Measurements from ENCODE around the gene NUP155. TPM values are rescaled to one million over a fixed set of nuclear protein-coding genes. Genes with fewer than 3 reads are reported as not detected.

Gene NUP155
- total RNA-seq, 3 donors from 2014 or later (not counting 1 experiment from before 2014, with no cell fraction given): 21.1 to 29.0 (median 27.9) TPM

- H3K27ac Mint-ChIP-seq: no peak overlapping the region
- Histone ChIP-seq H3K4me1 (ENCODE audit: control insufficient read depth, insufficient read depth, low read length) (no peaks in the 10 kb centered on the region), H3K36me3 (ENCODE audit: control insufficient read depth, insufficient read depth, low read length) (peaks cover 74% of the 10 kb centered on the region), H3K9me3 (ENCODE audit: control insufficient read depth, insufficient read depth, low read length) (no peaks in the 10 kb centered on the region), H3K4me3 (ENCODE audit: low read length) (no peak overlapping the region), H3K27ac (ENCODE audit: low read length) (no peak overlapping the region), H3K27me3 (ENCODE audit: control insufficient read depth, insufficient read depth, low read length) (no peaks in the 10 kb centered on the region)
- H3K27me3 Mint-ChIP-seq (ENCODE audit: low read depth in 2 of 2): no peaks in the 10 kb centered on the region
- H3K9me3 Mint-ChIP-seq: no peaks in the 10 kb centered on the region
- H3K36me3 Mint-ChIP-seq: peaks cover 6% of the 10 kb centered on the region
- TF ChIP-seq, protein P1, sequence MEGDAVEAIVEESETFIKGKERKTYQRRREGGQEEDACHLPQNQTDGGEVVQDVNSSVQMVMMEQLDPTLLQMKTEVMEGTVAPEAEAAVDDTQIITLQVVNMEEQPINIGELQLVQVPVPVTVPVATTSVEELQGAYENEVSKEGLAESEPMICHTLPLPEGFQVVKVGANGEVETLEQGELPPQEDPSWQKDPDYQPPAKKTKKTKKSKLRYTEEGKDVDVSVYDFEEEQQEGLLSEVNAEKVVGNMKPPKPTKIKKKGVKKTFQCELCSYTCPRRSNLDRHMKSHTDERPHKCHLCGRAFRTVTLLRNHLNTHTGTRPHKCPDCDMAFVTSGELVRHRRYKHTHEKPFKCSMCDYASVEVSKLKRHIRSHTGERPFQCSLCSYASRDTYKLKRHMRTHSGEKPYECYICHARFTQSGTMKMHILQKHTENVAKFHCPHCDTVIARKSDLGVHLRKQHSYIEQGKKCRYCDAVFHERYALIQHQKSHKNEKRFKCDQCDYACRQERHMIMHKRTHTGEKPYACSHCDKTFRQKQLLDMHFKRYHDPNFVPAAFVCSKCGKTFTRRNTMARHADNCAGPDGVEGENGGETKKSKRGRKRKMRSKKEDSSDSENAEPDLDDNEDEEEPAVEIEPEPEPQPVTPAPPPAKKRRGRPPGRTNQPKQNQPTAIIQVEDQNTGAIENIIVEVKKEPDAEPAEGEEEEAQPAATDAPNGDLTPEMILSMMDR (IDR thresholded peaks at IDR 0.05): no peak
- intact Hi-C loops (cut with micrococcal nuclease): no loop called here
- no peaks in the 10 kb centered on the region for H3K4me1 Mint-ChIP-seq
- ATAC-seq (no peak), DNase-seq (no peak)
- H3K4me3 Mint-ChIP-seq: no peak overlapping the region
Observed at GRCh38 chr5:37326536-37326935, 44.4 kb downstream of the NUP155 start.

GRCh38 chr5:37323607-37324006 lies 47.3 kb downstream of the NUP155 start:
- H3K4me3 ChIP-seq (ENCODE audit: low read length): no peak overlapping the region
- H3K36me3 Mint-ChIP-seq: peaks cover 16% of the 10 kb centered on the region
- no peaks in the 10 kb centered on the region for H3K27me3 Mint-ChIP-seq (ENCODE audit: low read depth in 2 of 2)
- H3K27ac Mint-ChIP-seq: no peak overlapping the region
- DNase-seq: no peak
- no peak for ATAC-seq
- 100% methylated on average over 1 of the region's 1 CpG for WGBS (ENCODE audit: insufficient coverage)
- H3K9me3 Mint-ChIP-seq: no peaks in the 10 kb centered on the region
- no peaks in the 10 kb centered on the region for H3K4me1 ChIP-seq (ENCODE audit: control insufficient read depth, insufficient read depth, low read length)
- TF ChIP-seq, protein P1 (IDR thresholded peaks at IDR 0.05): no peak
- H3K27me3 ChIP-seq (ENCODE audit: control insufficient read depth, insufficient read depth, low read length): no peaks in the 10 kb centered on the region
- peaks cover 65% of the 10 kb centered on the region for H3K36me3 ChIP-seq (ENCODE audit: control insufficient read depth, insufficient read depth, low read length)
- H3K27ac ChIP-seq (ENCODE audit: low read length): no peak overlapping the region
- intact Hi-C loops (cut with micrococcal nuclease): no loop called here
- no peaks in the 10 kb centered on the region for H3K9me3 ChIP-seq (ENCODE audit: control insufficient read depth, insufficient read depth, low read length)
- H3K4me3 Mint-ChIP-seq: no peak overlapping the region
- no peaks in the 10 kb centered on the region for H3K4me1 Mint-ChIP-seq

GRCh38 chr5:37319037-37319782 lies 51.7 kb downstream of the NUP155 start:
- no peaks in the 10 kb centered on the region for H3K9me3 Mint-ChIP-seq
- H3K4me3 Mint-ChIP-seq: no peak overlapping the region
- no peak for ATAC-seq
- H3K4me1 Mint-ChIP-seq: peaks cover 5 to 6% of the 10 kb centered on the region in 2 donors
- H3K36me3 Mint-ChIP-seq: peaks cover 23% of the 10 kb centered on the region
- TF ChIP-seq, protein P1 (IDR thresholded peaks at IDR 0.05): no peak
- Histone ChIP-seq H3K4me1 (ENCODE audit: control insufficient read depth, insufficient read depth, low read length) (no peaks in the 10 kb centered on the region), H3K27ac (ENCODE audit: low read length) (no peak overlapping the region), H3K4me3 (ENCODE audit: low read length) (no peak overlapping the region), H3K9me3 (ENCODE audit: control insufficient read depth, insufficient read depth, low read length) (no peaks in the 10 kb centered on the region), H3K27me3 (ENCODE audit: control insufficient read depth, insufficient read depth, low read length) (no peaks in the 10 kb centered on the region), H3K36me3 (ENCODE audit: control insufficient read depth, insufficient read depth, low read length) (peaks cover 52% of the 10 kb centered on the region)
- WGBS (ENCODE audit: insufficient coverage): 99% methylated on average over 3 of the region's 3 CpGs
- no peaks in the 10 kb centered on the region for H3K27me3 Mint-ChIP-seq (ENCODE audit: low read depth in 2 of 2)
- no peak overlapping the region for H3K27ac Mint-ChIP-seq
- intact Hi-C loops (cut with micrococcal nuclease): no loop called here
- DNase-seq: no peak

DNA sequence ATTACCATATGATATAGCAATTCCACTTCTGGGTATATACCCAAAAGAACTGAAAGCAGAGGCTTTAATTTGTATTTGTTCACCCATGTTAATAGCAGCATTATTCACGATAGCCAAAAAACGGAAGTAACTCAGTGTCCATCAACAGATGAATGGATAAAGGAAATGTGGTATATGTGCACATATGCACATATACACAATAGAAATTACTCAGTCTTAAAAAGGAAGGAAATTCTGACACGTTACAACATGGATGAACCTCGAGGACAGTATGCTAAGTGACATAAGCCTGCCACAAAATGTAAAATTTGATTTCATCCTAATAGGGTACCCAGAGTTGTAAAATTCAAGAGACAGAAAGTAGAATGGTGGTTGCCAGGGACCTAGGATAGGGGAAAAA lies 54.9 kb downstream of the NUP155 start:
- TF ChIP-seq, protein P1 (IDR thresholded peaks at IDR 0.05): no peak
- ATAC-seq: no peak
- Mint-ChIP-seq H3K4me3 (no peak overlapping the region), H3K9me3 (no peaks in the 10 kb centered on the region), H3K27me3 (ENCODE audit: low read depth in 2 of 2) (no peaks in the 10 kb centered on the region), H3K27ac (no peak overlapping the region), H3K4me1 (peaks cover 5 to 6% of the 10 kb centered on the region in 2 donors), H3K36me3 (peaks cover 29% of the 10 kb centered on the region)
- Histone ChIP-seq H3K4me1 (ENCODE audit: control insufficient read depth, insufficient read depth, low read length) (no peaks in the 10 kb centered on the region), H3K4me3 (ENCODE audit: low read length) (no peak overlapping the region), H3K27me3 (ENCODE audit: control insufficient read depth, insufficient read depth, low read length) (no peaks in the 10 kb centered on the region), H3K36me3 (ENCODE audit: control insufficient read depth, insufficient read depth, low read length) (peaks cover 66% of the 10 kb centered on the region), H3K9me3 (ENCODE audit: control insufficient read depth, insufficient read depth, low read length) (no peaks in the 10 kb centered on the region), H3K27ac (ENCODE audit: low read length) (no peak overlapping the region)
- 96% methylated on average over 2 of the region's 4 CpGs for WGBS (ENCODE audit: insufficient coverage)
- intact Hi-C loops (cut with micrococcal nuclease): no loop called here
- no peak for DNase-seq

All from natural killer cell (primary cell).